Measurements from ENCODE around the gene EYA2.

Gene EYA2

DNA sequence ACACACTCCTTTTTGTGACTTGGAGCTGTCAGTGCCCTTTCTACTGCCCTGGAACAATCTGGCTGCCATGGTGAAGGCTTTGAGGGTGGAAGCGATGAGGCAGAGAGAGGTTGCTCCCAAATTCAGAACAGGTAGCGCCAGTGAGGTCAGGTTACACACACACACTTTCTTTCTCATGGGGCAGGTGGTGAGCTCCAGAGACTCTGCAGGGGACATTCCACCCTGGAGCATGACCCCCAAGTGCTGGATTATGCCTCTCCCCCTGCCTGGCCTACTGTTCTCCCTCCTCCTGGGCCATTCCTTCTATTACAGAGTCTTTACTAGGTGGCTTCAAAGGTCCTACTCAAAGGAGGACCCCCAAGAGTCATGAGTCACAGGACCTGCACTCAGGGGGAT is 98.0 kb downstream of the EYA2 start:
- ATAC-seq, result no peak
- no peak for TF ChIP-seq OSR1 (CRISPR knock-in tag; IDR thresholded peaks at IDR 0.05)
- TF ChIP-seq, protein P1, sequence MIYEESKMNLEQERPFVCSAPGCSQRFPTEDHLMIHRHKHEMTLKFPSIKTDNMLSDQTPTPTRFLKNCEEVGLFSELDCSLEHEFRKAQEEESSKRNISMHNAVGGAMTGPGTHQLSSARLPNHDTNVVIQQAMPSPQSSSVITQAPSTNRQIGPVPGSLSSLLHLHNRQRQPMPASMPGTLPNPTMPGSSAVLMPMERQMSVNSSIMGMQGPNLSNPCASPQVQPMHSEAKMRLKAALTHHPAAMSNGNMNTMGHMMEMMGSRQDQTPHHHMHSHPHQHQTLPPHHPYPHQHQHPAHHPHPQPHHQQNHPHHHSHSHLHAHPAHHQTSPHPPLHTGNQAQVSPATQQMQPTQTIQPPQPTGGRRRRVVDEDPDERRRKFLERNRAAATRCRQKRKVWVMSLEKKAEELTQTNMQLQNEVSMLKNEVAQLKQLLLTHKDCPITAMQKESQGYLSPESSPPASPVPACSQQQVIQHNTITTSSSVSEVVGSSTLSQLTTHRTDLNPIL (CRISPR knock-in tag; IDR thresholded peaks at IDR 0.05; ENCODE audit: low read depth), result no peak
- TF ChIP-seq PPARA (CRISPR knock-in tag; IDR thresholded peaks at IDR 0.05; ENCODE audit: borderline replicate concordance), result no peak
- TF ChIP-seq, protein P2, sequence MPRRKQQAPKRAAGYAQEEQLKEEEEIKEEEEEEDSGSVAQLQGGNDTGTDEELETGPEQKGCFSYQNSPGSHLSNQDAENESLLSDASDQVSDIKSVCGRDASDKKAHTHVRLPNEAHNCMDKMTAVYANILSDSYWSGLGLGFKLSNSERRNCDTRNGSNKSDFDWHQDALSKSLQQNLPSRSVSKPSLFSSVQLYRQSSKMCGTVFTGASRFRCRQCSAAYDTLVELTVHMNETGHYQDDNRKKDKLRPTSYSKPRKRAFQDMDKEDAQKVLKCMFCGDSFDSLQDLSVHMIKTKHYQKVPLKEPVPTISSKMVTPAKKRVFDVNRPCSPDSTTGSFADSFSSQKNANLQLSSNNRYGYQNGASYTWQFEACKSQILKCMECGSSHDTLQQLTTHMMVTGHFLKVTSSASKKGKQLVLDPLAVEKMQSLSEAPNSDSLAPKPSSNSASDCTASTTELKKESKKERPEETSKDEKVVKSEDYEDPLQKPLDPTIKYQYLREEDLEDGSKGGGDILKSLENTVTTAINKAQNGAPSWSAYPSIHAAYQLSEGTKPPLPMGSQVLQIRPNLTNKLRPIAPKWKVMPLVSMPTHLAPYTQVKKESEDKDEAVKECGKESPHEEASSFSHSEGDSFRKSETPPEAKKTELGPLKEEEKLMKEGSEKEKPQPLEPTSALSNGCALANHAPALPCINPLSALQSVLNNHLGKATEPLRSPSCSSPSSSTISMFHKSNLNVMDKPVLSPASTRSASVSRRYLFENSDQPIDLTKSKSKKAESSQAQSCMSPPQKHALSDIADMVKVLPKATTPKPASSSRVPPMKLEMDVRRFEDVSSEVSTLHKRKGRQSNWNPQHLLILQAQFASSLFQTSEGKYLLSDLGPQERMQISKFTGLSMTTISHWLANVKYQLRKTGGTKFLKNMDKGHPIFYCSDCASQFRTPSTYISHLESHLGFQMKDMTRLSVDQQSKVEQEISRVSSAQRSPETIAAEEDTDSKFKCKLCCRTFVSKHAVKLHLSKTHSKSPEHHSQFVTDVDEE (CRISPR knock-in tag; IDR thresholded peaks at IDR 0.05), result no peak
- no peak for TF ChIP-seq ZNF70 (CRISPR knock-in tag; IDR thresholded peaks at IDR 0.05)
- TF ChIP-seq TCF4 (CRISPR knock-in tag; IDR thresholded peaks at IDR 0.05; ENCODE audit: borderline replicate concordance), result no peak
- TF ChIP-seq, protein P3, sequence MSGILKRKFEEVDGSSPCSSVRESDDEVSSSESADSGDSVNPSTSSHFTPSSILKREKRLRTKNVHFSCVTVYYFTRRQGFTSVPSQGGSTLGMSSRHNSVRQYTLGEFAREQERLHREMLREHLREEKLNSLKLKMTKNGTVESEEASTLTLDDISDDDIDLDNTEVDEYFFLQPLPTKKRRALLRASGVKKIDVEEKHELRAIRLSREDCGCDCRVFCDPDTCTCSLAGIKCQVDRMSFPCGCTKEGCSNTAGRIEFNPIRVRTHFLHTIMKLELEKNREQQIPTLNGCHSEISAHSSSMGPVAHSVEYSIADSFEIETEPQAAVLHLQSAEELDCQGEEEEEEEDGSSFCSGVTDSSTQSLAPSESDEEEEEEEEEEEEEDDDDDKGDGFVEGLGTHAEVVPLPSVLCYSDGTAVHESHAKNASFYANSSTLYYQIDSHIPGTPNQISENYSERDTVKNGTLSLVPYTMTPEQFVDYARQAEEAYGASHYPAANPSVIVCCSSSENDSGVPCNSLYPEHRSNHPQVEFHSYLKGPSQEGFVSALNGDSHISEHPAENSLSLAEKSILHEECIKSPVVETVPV (CRISPR knock-in tag; IDR thresholded peaks at IDR 0.05), result no peak
- no peak for TF ChIP-seq CSDC2 (CRISPR knock-in tag; IDR thresholded peaks at IDR 0.05)
- TF ChIP-seq SNAI2 (CRISPR knock-in tag; IDR thresholded peaks at IDR 0.05), result no peak
- no peak for TF ChIP-seq ISL1 (CRISPR knock-in tag; IDR thresholded peaks at IDR 0.05)
- no peak for TF ChIP-seq BACH2 (CRISPR knock-in tag; IDR thresholded peaks at IDR 0.05; ENCODE audit: borderline replicate concordance)
- TF ChIP-seq, protein P4, sequence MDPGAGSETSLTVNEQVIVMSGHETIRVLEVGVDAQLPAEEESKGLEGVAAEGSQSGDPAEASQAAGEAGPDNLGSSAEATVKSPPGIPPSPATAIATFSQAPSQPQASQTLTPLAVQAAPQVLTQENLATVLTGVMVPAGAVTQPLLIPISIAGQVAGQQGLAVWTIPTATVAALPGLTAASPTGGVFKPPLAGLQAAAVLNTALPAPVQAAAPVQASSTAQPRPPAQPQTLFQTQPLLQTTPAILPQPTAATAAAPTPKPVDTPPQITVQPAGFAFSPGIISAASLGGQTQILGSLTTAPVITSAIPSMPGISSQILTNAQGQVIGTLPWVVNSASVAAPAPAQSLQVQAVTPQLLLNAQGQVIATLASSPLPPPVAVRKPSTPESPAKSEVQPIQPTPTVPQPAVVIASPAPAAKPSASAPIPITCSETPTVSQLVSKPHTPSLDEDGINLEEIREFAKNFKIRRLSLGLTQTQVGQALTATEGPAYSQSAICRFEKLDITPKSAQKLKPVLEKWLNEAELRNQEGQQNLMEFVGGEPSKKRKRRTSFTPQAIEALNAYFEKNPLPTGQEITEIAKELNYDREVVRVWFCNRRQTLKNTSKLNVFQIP (CRISPR knock-in tag; IDR thresholded peaks at IDR 0.05; ENCODE audit: borderline replicate concordance, low read depth), result no peak
- TF ChIP-seq ZC3H10 (CRISPR knock-in tag; IDR thresholded peaks at IDR 0.05), result no peak
- no peak for TF ChIP-seq ZFP3 (CRISPR knock-in tag; IDR thresholded peaks at IDR 0.05)

DNA sequence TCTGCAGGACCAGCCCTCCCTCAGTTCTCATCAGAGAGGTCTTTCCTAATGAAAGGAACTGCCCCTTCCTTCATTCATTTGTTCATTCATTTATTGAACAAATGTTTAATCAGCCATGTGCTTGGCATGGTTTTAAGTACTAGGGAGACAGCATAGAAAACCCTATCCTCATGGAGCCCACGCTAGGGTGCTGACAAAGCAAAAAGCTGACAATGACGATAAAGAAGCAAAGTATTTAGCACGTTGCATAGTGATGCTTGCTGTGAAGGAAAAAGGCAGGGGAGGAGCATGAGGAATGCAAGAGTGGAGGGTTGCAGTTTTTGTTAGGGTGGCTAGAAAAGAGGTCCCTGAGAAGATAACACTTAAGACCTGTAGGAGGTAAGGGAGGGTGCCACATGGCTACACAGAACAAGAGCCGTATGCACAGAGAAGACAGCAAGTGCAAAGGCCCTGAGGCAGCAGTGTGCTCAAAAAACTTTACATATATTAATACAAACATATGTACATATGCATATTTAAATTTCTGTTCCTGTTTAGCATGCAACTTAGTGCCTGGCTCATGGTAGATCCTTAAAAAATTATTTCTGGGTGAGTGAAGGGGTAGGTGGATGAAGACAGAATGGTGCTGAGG is 98.9 kb downstream of the EYA2 start:
- TF ChIP-seq ZC3H10 (CRISPR knock-in tag; IDR thresholded peaks at IDR 0.05) (no peak), TCF4 (CRISPR knock-in tag; IDR thresholded peaks at IDR 0.05; ENCODE audit: borderline replicate concordance) (no peak), ZFP30 (CRISPR knock-in tag; IDR thresholded peaks at IDR 0.05) (no peak), ZNF70 (CRISPR knock-in tag; IDR thresholded peaks at IDR 0.05) (no peak), ARNTL (CRISPR knock-in tag; IDR thresholded peaks at IDR 0.05; ENCODE audit: borderline replicate concordance, low read depth) (no peak), ZFP3 (CRISPR knock-in tag; IDR thresholded peaks at IDR 0.05) (no peak), OSR1 (CRISPR knock-in tag; IDR thresholded peaks at IDR 0.05) (no peak), CSDC2 (CRISPR knock-in tag; IDR thresholded peaks at IDR 0.05) (no peak), ZNF8 (CRISPR knock-in tag; IDR thresholded peaks at IDR 0.05) (no peak), BACH2 (CRISPR knock-in tag; IDR thresholded peaks at IDR 0.05; ENCODE audit: borderline replicate concordance) (no peak)
- TF ChIP-seq, protein P2 (CRISPR knock-in tag; IDR thresholded peaks at IDR 0.05), result no peak
- TF ChIP-seq, protein P3 (CRISPR knock-in tag; IDR thresholded peaks at IDR 0.05), result no peak
- TF ChIP-seq, protein P4 (CRISPR knock-in tag; IDR thresholded peaks at IDR 0.05; ENCODE audit: borderline replicate concordance, low read depth), result no peak
- ATAC-seq, result no peak

Data from SK-N-SH treated with all-trans-retinoic acid at 6 μM for 48 hours (cell line).